Measurements from ENCODE around the gene CD69. TPM values are rescaled to one million over a fixed set of nuclear protein-coding genes. Genes with fewer than 3 reads are reported as not detected.

CD69 gene
- total RNA-seq: 18.4 TPM

DNA sequence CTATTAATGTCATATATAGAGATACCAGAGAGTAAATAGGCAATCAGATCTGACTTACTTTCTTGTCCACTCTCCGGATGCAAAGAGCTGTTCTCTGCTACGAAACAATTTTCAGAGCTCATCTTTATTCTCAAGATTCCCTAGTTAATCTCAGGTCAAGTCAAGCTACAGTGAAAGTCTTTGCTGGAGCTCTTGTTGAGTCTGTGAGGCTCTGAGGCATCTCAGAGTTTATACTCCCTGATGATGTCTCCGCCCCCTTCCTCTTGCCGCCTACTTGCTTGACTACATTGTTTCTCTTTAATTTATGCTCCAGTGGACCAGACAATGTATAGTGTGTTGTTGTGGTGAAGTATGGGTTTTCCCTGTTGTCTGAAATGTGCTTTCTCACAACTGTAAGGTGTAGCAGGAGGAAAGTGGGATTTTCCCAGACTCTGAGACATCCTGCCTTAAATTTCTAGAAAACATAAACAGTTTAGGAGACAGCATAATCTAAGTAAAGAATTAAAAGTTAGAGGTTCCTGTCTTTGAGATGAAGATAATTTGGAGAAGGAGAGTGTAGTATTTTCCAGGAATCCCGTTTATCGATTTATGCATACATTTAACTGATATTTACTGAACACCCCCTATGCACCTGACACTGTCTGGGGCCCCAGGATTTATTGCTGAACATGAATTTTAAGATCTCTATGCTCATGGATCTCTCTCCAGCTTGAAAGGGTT, at the start of gene CD69:
Gene CD69 (minus strand): TSS at position 203 of the 720 bp plus-strand sequence. CDS start 81 bp downstream, at position 122.
- peak; percentile 61 for DNase-seq (ENCODE audit: low spot score)

DNA sequence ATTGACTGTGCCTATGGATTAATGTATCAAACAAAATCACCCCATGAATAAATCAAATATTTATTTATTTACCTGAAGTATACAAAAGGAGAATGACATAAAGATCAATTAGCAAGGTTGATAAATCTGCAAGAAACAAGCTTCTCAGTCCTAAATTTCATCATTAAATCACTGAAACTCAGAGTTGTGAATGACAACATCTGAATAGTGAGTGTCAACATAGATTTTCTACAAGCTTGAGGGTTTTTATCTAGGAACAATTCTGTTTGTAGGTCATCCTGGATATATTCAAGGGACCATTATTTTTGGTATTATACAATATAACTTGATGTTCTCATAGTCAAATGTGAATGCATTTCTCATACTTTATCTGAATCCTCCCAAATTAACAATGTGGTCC, 49.2 kb upstream of the CD69 start:
- DNase-seq (ENCODE audit: low spot score): no peak

- DNase-seq (ENCODE audit: low spot score): no peak
These were observed 48.6 kb upstream of the CD69 start for GRCh38 chr12:9809338-9809737.

DNA sequence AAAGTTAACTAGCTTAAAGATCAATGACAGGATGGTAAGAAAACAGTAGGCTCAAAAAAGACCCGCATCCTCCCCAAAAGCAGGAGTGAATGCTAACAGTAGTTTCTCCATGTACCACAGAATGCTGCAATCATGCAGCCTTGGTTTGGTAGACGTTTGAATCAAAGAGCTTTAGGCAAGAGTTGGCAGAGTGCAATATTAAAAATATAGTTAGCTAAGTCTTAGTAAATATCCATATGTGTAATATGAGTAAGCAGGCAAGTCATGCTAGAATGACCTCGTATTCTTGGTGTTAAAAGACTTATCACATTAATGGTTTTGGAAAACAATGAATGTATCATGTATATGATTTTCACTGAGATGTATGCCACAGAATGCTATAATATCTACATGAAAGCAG, 47.8 kb upstream of the CD69 start:
- DNase-seq (ENCODE audit: low spot score): no peak

DNA sequence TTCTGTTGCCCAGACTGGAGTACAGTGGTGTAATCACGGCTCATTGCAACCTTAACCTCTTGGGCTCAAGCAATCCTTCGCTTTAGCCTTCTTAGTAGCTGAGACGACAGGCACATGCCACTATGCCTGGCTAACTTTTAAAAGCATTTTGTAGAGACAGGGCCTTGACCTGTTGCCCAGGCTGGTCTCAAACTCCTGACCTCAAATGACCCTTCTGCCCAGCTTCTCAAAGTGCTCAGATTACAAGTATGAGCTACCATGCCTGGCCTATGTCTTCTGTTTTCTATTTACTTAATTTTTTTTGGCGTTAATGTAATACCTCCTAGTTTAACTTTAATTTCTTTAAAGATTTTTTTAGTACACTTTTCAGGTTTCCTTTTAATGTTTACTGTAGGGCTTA, 46.0 kb upstream of the CD69 start:
- DNase-seq (ENCODE audit: low spot score): no peak

- no peak for DNase-seq (ENCODE audit: low spot score)
These were observed 45.2 kb upstream of the CD69 start for GRCh38 chr12:9805883-9806282.

DNA sequence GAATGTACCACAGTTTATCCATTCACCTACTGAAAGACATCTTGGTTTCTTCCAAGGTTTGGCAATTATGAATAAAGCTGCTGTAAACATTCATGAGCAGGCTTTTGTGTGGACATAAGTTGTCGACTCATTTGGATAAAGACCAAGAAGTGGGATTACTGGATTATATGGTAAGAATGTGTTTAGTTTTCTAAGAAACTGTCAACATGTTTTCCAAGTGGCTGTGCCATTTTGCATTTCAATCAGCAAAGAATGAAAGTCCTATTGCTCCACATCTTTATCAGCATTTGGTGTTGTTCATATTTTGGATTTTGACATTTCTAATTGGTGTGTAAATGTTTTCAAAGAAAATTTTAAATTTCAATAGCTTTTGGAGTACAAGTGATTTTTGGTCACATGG, 39.3 kb upstream of the CD69 start:
- DNase-seq (ENCODE audit: low spot score): no peak

- peak; percentile 82 for DNase-seq (ENCODE audit: low spot score)
These were observed 37.3 kb upstream of the CD69 start for GRCh38 chr12:9797722-9798619.

GRCh38 chr12:9796971-9797370, 36.3 kb upstream of the CD69 start:
- DNase-seq (ENCODE audit: low spot score): no peak

GRCh38 chr12:9796346-9796745, 35.6 kb upstream of the CD69 start:
- DNase-seq (ENCODE audit: low spot score): no peak

DNA sequence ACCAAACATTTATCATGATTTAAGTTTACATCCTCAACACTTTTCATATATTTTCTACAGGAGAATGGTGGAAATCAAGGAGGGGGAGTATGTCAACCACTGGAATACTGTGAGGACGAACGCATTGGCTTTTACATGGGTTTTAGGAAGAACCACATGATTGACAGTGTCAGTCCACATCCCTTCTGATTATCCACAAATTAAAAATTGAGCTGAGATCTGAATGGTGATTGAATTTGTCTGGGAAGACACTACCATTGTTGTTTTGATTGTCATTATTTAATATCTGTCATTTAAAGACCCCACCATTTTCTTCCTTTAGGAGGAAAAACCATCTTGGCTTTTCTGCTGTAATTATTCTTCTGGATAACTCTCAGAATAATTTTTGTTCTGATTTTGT, 35.2 kb upstream of the CD69 start:
- no peak for DNase-seq (ENCODE audit: low spot score)

DNA sequence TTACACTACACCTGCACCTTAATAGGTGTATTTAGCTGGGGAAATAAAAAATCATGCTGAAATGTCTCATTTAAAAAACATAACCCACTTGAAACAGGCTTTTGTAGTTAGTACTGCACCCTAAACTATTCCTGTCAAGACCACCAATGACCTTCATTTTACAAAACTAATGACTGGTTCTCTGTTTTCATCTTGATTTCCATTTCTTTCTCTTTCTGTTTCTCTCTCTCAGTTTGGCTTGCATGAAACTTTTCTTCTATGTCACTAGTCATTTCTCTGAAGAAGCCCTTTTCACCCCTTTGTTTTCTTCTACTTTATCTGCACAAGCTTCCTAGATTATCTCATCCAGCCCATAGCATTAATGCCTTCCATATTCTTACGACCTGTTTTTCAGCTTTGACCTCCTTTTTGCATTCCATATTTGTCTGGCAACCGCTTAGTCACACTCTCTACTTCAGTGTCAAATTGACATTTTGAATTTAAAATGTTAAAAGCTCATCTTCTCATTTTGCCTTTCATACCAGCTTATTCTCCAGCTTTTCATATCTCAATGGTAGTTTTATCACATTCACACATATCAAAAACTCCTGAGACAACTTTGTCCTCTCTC, 33.9 kb upstream of the CD69 start:
- DNase-seq (ENCODE audit: low spot score): no peak

- no peak for DNase-seq (ENCODE audit: low spot score)
These were observed 33.2 kb upstream of the CD69 start for GRCh38 chr12:9793779-9794395.

DNA sequence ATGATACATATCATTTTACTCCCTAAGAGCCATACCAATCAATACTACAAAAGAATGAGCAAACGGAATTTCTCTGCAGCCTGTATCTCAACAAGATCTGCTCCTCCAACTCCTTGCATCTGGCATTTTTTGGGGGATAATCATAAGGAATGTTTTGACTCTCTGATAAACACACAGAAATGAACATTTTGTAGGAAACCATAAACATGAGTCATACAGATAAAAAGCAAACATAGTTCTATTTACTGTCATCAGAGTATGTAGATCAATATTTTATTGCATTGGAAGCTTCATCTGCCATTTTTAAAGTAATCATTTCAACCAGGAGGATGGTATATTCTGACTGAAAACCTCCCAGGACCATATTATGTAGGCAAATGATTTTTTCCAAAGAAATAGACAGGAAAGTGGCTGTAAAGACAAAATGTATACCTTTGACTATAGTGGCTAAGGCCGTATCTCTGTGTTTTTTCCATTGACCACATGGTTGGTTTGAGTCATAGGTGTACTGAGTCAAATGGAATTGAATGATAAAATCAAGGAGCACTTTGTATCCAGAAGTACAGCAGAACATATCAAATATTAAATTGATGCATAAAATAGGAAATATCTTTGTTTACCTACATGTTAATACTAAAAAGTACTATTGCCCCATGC, 32.4 kb upstream of the CD69 start:
- DNase-seq (ENCODE audit: low spot score): no peak

- no peak for DNase-seq (ENCODE audit: low spot score)
These were observed 31.6 kb upstream of the CD69 start for GRCh38 chr12:9792185-9792900.

GRCh38 chr12:9786726-9787717, 26.3 kb upstream of the CD69 start:
- no peak for DNase-seq (ENCODE audit: low spot score)

GRCh38 chr12:9784816-9785215, 24.1 kb upstream of the CD69 start:
- no peak for DNase-seq (ENCODE audit: low spot score)

DNA sequence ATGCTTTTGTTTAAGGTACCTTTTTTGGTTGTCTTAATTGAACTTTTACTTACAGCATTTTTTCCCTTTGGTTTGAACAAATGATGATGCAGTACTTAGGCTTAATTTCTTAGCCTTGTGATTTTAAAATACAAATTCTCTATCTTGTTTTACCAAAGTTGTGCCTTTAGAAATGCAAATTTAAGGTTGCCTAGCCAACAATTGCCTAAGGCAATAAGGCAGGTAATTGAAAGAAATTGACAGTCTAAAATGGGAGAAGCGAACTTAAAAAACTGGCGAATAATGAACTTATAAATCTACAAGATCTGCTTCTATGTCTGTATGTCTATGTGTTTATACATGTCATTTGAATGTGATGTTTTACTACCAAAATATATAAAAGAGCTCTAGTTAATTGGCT, 23.6 kb upstream of the CD69 start:
- no peak for DNase-seq (ENCODE audit: low spot score)

DNA sequence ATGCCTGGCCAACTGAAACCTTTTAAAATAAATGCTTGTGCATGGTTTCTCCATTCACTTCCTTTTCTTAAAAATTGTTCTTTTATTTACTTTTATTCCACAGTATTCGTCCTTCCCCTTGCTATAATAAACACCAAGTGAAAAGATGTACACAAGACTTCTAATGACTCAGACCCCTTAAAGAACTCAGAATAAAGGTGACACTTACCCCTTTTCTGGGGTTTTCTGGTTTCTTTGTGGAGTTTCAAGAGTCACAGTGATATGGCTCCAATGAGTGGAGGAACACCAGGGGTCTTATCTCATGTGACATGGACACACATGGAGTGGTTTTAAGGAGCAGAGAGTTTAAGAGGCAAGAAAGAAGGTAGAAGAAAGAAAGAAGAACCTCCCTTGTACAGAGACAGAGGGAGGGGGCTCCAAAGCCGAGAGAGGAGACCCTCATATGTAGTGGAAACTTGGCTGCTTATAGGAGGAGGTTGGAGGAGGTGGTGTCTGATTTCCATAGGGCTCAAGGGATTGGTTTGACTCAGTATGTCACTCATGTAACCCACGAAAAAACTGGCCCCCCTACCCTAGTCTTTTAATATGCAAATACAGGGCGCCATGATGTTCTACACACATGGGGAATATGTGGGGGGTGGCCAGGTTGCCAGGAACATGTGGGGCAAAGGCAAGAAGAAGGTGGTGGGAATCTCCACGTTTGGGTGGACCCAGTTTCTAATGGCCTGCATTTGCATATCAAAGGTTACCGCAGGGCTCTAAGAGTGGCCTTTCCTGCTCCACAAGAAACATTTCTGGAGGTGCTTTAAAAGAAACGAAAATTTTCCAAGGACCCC, 22.1 kb upstream of the CD69 start:
- DNase-seq (ENCODE audit: low spot score): no peak
